C4-2B (cell line): Measurements from ENCODE around the gene KCNA10.

Experiments
- ZFX ChIP-seq: fragments of 450-650 bp; IDR thresholded peaks from 2 replicates; pipeline ENCODE4 v1.6.1; 2017
- TF ChIP-seq, protein P1 (sequence below): fragments of 450-650 bp; conservative IDR thresholded peaks from 2 replicates; pipeline ENCODE4 v1.5.1; 2017; ENCODE audit warnings: mild to moderate bottlenecking

DNA sequence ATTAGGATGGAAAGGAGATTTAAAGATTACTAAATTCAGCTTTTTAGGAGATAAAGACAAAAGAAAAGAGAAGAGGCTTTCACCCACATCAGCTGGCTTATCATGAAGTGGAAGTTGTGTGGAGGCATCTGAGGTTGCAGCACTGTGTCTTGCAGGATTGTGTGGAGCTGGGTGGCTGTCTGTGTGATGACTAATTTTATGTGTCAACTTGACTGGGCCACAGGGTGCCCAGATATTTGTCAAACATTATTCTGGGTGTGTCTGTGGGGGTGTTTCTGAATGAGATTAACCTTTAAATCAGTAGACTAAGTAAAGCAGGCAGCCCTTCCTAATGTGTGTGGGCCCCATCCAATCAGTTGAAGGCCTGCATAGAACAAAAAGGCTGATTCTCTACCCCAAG is 3.9 kb downstream of the KCNA10 start:
- TF ChIP-seq, protein P1, sequence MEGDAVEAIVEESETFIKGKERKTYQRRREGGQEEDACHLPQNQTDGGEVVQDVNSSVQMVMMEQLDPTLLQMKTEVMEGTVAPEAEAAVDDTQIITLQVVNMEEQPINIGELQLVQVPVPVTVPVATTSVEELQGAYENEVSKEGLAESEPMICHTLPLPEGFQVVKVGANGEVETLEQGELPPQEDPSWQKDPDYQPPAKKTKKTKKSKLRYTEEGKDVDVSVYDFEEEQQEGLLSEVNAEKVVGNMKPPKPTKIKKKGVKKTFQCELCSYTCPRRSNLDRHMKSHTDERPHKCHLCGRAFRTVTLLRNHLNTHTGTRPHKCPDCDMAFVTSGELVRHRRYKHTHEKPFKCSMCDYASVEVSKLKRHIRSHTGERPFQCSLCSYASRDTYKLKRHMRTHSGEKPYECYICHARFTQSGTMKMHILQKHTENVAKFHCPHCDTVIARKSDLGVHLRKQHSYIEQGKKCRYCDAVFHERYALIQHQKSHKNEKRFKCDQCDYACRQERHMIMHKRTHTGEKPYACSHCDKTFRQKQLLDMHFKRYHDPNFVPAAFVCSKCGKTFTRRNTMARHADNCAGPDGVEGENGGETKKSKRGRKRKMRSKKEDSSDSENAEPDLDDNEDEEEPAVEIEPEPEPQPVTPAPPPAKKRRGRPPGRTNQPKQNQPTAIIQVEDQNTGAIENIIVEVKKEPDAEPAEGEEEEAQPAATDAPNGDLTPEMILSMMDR = no peak
- TF ChIP-seq ZFX = no peak
